B cell (primary cell): ENCODE measurements around the gene BRSK1. TPM values are rescaled to one million over a fixed set of nuclear protein-coding genes. Genes with fewer than 3 reads are reported as not detected.

Experiments
- ATAC-seq: fragments of 200-7000 bp; cut with Tn5 transposase; one replicate; pipeline ENCODE4 v1.10.0; 2021; ENCODE audit warnings: low read depth, mild to moderate bottlenecking, moderate number of reproducible peaks, moderate library complexity
- CTCF ChIA-PET: fragments of 350-600 bp; sonication (Branson Sonifier 250); formaldehyde crosslinking; loops from one replicate; lab custom pipeline; 2021; ENCODE audit warnings: antibody characterized with exemption, inconsistent platforms; lab: Charles Lee
- POLR2A ChIA-PET: fragments of 350-600 bp; sonication (Branson Sonifier 250); formaldehyde crosslinking; loops from one replicate; lab custom pipeline; 2021; ENCODE audit warnings: antibody characterized with exemption; lab: Charles Lee
- DNase-seq: peaks from one replicate; pipeline ENCODE4 v3.0.0; 2013
- H2AFZ ChIP-seq: 2 replicates; pipeline ENCODE4 v1.6.1; 2012; ENCODE audit warnings: mild to moderate bottlenecking, low read depth, low read length; ENCODE audit not compliant: insufficient read depth, poor library complexity, severe bottlenecking
- H3K27ac ChIP-seq, 2 donors: 1 replicate in 1 of 2; 2 replicates in 1 of 2; pipeline ENCODE4 v1.5.1; 2012 to 2013; ENCODE audit warnings: low read length in 2 of 2, mild to moderate bottlenecking in 2 of 2, moderate library complexity in 1 of 2
- H3K27me3 ChIP-seq, 4 experiments: fragments of 200-600 bp in 1 of 4; sonication (generic) in 1 of 4; replicated peaks in 1 of 4; 1 replicate in 2 of 4; 2 replicates in 2 of 4; pipeline versions ENCODE4 v1.6.1 to v1.7.0; 2013 to 2016; ENCODE audit warnings: low read length in 3 of 4, mild to moderate bottlenecking in 2 of 4, mixed read lengths in 1 of 4, moderate library complexity in 1 of 4; ENCODE audit not compliant: insufficient read depth in 4 of 4, control insufficient read depth in 3 of 4; ENCODE audit errors: control extremely low read depth in 1 of 4
- H3K36me3 ChIP-seq, 2 experiments: replicated peaks in 1 of 2; 1 replicate in 1 of 2; 2 replicates in 1 of 2; pipeline versions ENCODE4 v1.6.1 to v1.7.1; 2013; ENCODE audit warnings: low read length in 1 of 2; ENCODE audit not compliant: insufficient read depth in 2 of 2, control insufficient read depth in 1 of 2; ENCODE audit errors: control extremely low read depth in 1 of 2, extremely low read depth in 1 of 2
- H3K4me1 ChIP-seq, 2 donors: fragments of 200-600 bp in 1 of 2; sonication (generic) in 1 of 2; 1 replicate in 1 of 2; 2 replicates in 1 of 2; pipeline versions ENCODE4 v1.5.1 to v1.6.1; 2013 to 2017; ENCODE audit warnings: low read length in 2 of 2; ENCODE audit not compliant: control insufficient read depth in 2 of 2, insufficient read depth in 2 of 2
- H3K4me2 ChIP-seq: replicated peaks from 2 replicates; pipeline ENCODE3; 2012; ENCODE audit warnings: mild to moderate bottlenecking, low read depth, low read length; ENCODE audit not compliant: poor library complexity, severe bottlenecking
- H3K4me3 ChIP-seq, 5 experiments: fragments of 200-600 bp in 1 of 5; sonication (generic) in 1 of 5; 1 replicate in 3 of 5; 2 replicates in 2 of 5; pipeline versions ENCODE4 v1.5.1 to v1.7.0; 2011 to 2016; ENCODE audit warnings: low read length in 4 of 5, mild to moderate bottlenecking in 4 of 5, low read depth in 2 of 5, control low read depth in 1 of 5, moderate library complexity in 1 of 5; ENCODE audit not compliant: insufficient read depth in 1 of 5; ENCODE audit errors: control extremely low read depth in 1 of 5, extremely low read depth in 1 of 5
- H3K79me2 ChIP-seq: fragments of 200-600 bp; sonication (generic); one replicate; pipeline ENCODE4 v1.6.0; 2016; ENCODE audit warnings: low read length; ENCODE audit not compliant: control insufficient read depth, insufficient read depth
- H3K9ac ChIP-seq: fragments of 200-600 bp; sonication (generic); 2 replicates; pipeline ENCODE4 v1.6.1; 2017; ENCODE audit warnings: mild to moderate bottlenecking, low read length, moderate library complexity
- H3K9me3 ChIP-seq, 3 donors: one replicate each; pipeline versions ENCODE4 v1.6.1 to v1.7.1; 2013; ENCODE audit warnings: low read length in 2 of 3; ENCODE audit not compliant: control insufficient read depth in 2 of 3, insufficient read depth in 1 of 3; ENCODE audit errors: control extremely low read depth in 1 of 3
- H4K20me1 ChIP-seq: 2 replicates; pipeline ENCODE4 v1.6.0; 2012; ENCODE audit warnings: mild to moderate bottlenecking, low read length; ENCODE audit not compliant: insufficient read depth, control insufficient read depth, poor library complexity, severe bottlenecking
- H3K27ac Mint-ChIP-seq: one replicate; pipeline ENCODE4 v1.8.0; 2021; ENCODE audit warnings: mixed read lengths
- H3K27me3 Mint-ChIP-seq: one replicate; pipeline ENCODE4 v1.8.0; 2021; ENCODE audit warnings: mixed read lengths
- H3K4me1 Mint-ChIP-seq: one replicate; pipeline ENCODE4 v1.8.0; 2021; ENCODE audit warnings: mixed read lengths
- H3K4me3 Mint-ChIP-seq: one replicate; pipeline ENCODE4 v1.8.0; 2021; ENCODE audit warnings: mixed read lengths
- H3K9me3 Mint-ChIP-seq: one replicate; pipeline ENCODE4 v1.8.0; 2022; ENCODE audit warnings: mixed read lengths; ENCODE audit not compliant: insufficient read depth
- EZH2 ChIP-seq: IDR thresholded peaks from 2 replicates; pipeline ENCODE4 v1.6.1; 2012; ENCODE audit warnings: borderline replicate concordance, low read depth, mild to moderate bottlenecking, moderate library complexity, low read length; ENCODE audit not compliant: insufficient read depth, poor library complexity, severe bottlenecking
- WGBS: methylation state at CpG from one replicate; pipeline ENCODE4 v1.1.5; 2013; ENCODE audit warnings: missing lambda C conversion rate; ENCODE audit not compliant: insufficient coverage; 5-methylcytosine and 5-hydroxymethylcytosine counted together
- intact Hi-C: fragments of 100-400 bp; cut with micrococcal nuclease; formaldehyde crosslinking; loops from one replicate; pipeline ENCODE4 v1.10.0; 2022
- polyA plus RNA-seq: library from polyadenylated mRNA; depleted of rRNA; stranded (reverse); fragments of >200 nt; gene quantifications from 2 replicates; pipeline ENCODE4 v1.2.3, GENCODE V29; 2012
- total RNA-seq, 2 donors: library from RNA; stranded (reverse); fragments of 120-200 nt in 1 of 2; gene quantifications; 1 replicate in 1 of 2; 2 replicates in 1 of 2; pipeline versions ENCODE4 v1.2.3 to v1.2.4, GENCODE V29; 2013 to 2022
- TF ChIP-seq, protein P1 (sequence below): fragments of 200-600 bp; IDR thresholded peaks from one replicate; pipeline ENCODE4 v1.8.0; 2022; ENCODE audit warnings: antibody characterized with exemption, mild to moderate bottlenecking

BRSK1 gene
- total and polyA plus RNA-seq, 2 donors (not counting 1 experiment from before 2014, with no cell fraction given), result 0.94 to 1.4 TPM

DNA sequence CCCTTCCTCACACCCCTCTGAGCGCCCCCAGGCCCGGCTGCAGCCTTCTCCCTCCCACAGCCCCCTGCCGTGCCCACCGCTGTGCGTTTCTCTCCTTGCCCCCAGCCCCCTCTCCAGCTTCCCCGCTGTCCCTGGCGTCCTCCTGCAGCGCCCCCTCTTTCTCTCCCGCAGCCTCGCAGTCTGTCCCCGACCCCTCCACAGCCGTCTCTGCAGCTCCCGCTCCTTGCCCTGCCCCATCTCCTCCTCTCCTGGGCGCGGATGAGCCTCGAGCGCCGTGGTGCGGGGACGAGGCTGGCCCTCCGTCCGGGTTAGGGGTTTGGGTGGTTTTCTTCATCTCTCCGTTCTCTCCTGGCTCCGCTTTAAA lies 57.0 kb downstream of the BRSK1 start:
- H3K4me3 Mint-ChIP-seq, result peak overlapping the region; percentile 84
- CTCF ChIA-PET, result no interaction called here
- Histone ChIP-seq H3K9me3 (peaks cover 0 to 7% (median 0%) of the 10 kb centered on the region in 3 donors), H3K27ac (no peak overlapping the region), H3K4me1 (peaks cover 16 to 28% of the 10 kb centered on the region in 2 donors), H3K27me3 (peaks cover 0 to 23% (median 9%) of the 10 kb centered on the region in 4 experiments), H4K20me1 (no peaks in the 10 kb centered on the region), H3K36me3 (peaks cover 0 to 10% of the 10 kb centered on the region in 2 experiments), H3K4me2 (peak overlapping the region; percentile 99), H3K79me2 (peaks cover 17% of the 10 kb centered on the region), H3K4me3 (peak overlapping the region in 4 of 5 experiments; percentile 15 to 81 (median 59)), H3K9ac (peak overlapping the region; percentile 74), H2AFZ (peak overlapping the region; percentile 38)
- 2% methylated on average over 17 of the region's 24 CpGs for WGBS
- ATAC-seq (no peak), DNase-seq (no peak)
- no peaks in the 10 kb centered on the region for H3K9me3 Mint-ChIP-seq
- peaks cover 16% of the 10 kb centered on the region for H3K27me3 Mint-ChIP-seq
- POLR2A ChIA-PET, result interaction anchor here (0.7 kb wide), 1 partner anchor 254 kb away, joined by 8 read pairs; no protein-coding TSS in a partner anchor
- no peak overlapping the region for H3K27ac Mint-ChIP-seq
- H3K4me1 Mint-ChIP-seq, result peaks cover 20% of the 10 kb centered on the region
- TF ChIP-seq, protein P1, sequence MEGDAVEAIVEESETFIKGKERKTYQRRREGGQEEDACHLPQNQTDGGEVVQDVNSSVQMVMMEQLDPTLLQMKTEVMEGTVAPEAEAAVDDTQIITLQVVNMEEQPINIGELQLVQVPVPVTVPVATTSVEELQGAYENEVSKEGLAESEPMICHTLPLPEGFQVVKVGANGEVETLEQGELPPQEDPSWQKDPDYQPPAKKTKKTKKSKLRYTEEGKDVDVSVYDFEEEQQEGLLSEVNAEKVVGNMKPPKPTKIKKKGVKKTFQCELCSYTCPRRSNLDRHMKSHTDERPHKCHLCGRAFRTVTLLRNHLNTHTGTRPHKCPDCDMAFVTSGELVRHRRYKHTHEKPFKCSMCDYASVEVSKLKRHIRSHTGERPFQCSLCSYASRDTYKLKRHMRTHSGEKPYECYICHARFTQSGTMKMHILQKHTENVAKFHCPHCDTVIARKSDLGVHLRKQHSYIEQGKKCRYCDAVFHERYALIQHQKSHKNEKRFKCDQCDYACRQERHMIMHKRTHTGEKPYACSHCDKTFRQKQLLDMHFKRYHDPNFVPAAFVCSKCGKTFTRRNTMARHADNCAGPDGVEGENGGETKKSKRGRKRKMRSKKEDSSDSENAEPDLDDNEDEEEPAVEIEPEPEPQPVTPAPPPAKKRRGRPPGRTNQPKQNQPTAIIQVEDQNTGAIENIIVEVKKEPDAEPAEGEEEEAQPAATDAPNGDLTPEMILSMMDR, result no peak
- no peak for TF ChIP-seq EZH2
- intact Hi-C loops, result no loop called here

DNA sequence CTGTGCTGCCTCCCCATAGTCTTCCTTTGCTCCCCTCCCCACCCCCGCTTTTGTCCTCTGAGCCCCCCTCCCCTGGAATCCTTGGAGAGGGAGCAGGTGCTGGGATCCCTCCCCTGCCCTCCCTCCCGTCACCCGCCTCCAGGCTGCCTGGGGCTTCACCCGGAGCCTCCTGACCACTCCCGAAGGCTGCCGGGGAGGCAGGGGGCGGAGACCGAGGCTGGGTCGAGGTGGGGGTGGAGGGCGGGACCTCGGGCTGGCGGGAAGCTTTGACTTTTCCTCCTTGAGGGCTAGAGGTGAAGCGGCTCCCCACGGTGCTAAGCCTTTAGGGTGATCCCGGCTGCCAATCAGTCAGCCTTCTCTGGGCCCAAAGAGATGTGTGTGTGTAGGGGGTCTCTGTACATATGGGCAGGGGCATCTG lies 57.4 kb downstream of the BRSK1 start:
- H3K27ac ChIP-seq, result no peak overlapping the region
- H3K4me3 Mint-ChIP-seq, result peak overlapping the region; percentile 84
- H3K9me3 ChIP-seq, result peaks cover 0 to 7% (median 0%) of the 10 kb centered on the region in 3 donors
- peak overlapping the region in 3 of 5 experiments; percentile 15 to 81 (median 59) for H3K4me3 ChIP-seq
- no peaks in the 10 kb centered on the region for H4K20me1 ChIP-seq
- TF ChIP-seq, protein P1, result no peak
- no peak for TF ChIP-seq EZH2
- H3K79me2 ChIP-seq, result peaks cover 17% of the 10 kb centered on the region
- peaks cover 12% of the 10 kb centered on the region for H3K27me3 Mint-ChIP-seq
- no peak overlapping the region for H3K27ac Mint-ChIP-seq
- H3K9ac ChIP-seq, result peak overlapping the region; percentile 74
- peak overlapping the region; percentile 99 for H3K4me2 ChIP-seq
- peaks cover 20% of the 10 kb centered on the region for H3K4me1 Mint-ChIP-seq
- H2AFZ ChIP-seq, result peak overlapping the region; percentile 38
- H3K4me1 ChIP-seq, result peaks cover 16 to 28% of the 10 kb centered on the region in 2 donors
- ChIA-PET POLR2A (interaction anchor here (0.7 kb wide), 1 partner anchor 254 kb away, joined by 8 read pairs; no protein-coding TSS in a partner anchor), CTCF (no interaction called here)
- peaks cover 0 to 23% (median 9%) of the 10 kb centered on the region in 4 experiments for H3K27me3 ChIP-seq
- peaks cover 0 to 10% of the 10 kb centered on the region in 2 experiments for H3K36me3 ChIP-seq
- no peak for DNase-seq
- 1% methylated on average over 8 of the region's 15 CpGs for WGBS
- ATAC-seq, result no peak
- no peaks in the 10 kb centered on the region for H3K9me3 Mint-ChIP-seq
- intact Hi-C loops, result no loop called here
